Left lung (tissue), 10 donors: ENCODE results near the gene LRRC3B. TPM values are rescaled to one million over a fixed set of nuclear protein-coding genes. Genes with fewer than 3 reads are reported as not detected.

Source experiments
- ATAC-seq: fragments of 200-7000 bp; cut with Tn5 transposase; one replicate; pipeline ENCODE4 v1.9.1; 2020; ENCODE audit warnings: moderate library complexity
- DNase-seq, 4 donors: peaks; one replicate each; pipeline ENCODE4 v3.0.0-alpha.2; 2013 to 2020
- H3K27ac ChIP-seq, 2 donors: fragments of 200-600 bp; sonication (generic) in 1 of 2; one replicate each; pipeline versions ENCODE4 v1.5.0 to v1.8.0; 2020 to 2021
- H3K27me3 ChIP-seq, 2 donors: fragments of 200-600 bp; sonication (generic) in 1 of 2; one replicate each; pipeline versions ENCODE4 v1.5.0 to v1.8.0; 2020 to 2021
- H3K36me3 ChIP-seq, 2 donors: fragments of 200-600 bp; sonication (generic) in 1 of 2; one replicate each; pipeline versions ENCODE4 v1.5.0 to v1.8.0; 2020 to 2021
- H3K4me1 ChIP-seq, 2 donors: fragments of 200-600 bp; one replicate each; pipeline ENCODE4 v1.8.0; 2021
- H3K4me3 ChIP-seq, 2 donors: fragments of 200-600 bp; sonication (generic) in 1 of 2; one replicate each; pipeline versions ENCODE4 v1.5.0 to v1.8.0; 2020 to 2021; ENCODE audit warnings: mild to moderate bottlenecking in 1 of 2
- H3K9me3 ChIP-seq, 2 donors: fragments of 200-600 bp; sonication (generic) in 1 of 2; one replicate each; pipeline versions ENCODE4 v1.5.0 to v1.8.0; 2020 to 2021
- intact Hi-C, 2 donors: fragments of 100-400 bp; cut with DNase I; formaldehyde crosslinking; loops; one replicate each; pipeline versions ENCODE4 v1.11.2 to v1.14.2; 2022
- polyA plus RNA-seq, 6 donors: library from polyadenylated mRNA; unstranded; fragments of 120-200 nt; gene quantifications; one replicate each; pipeline ENCODE4 v1.2.1, GENCODE V29; 2013; ENCODE audit not compliant: insufficient read length in 6 of 6
- total RNA-seq, 2 donors: library from RNA; stranded (reverse); fragmentation: NEBNext Ultra II Directional; extraction: Animal tissue kit (Norgen Biotek cat#: 25700); gene quantifications; one replicate each; pipeline ENCODE4 v1.2.1, GENCODE V29; 2021
- TF ChIP-seq, protein P1 (sequence below), 2 donors: fragments of 200-600 bp; sonication (generic) in 1 of 2; IDR thresholded peaks; one replicate each; pipeline versions ENCODE4 v1.5.0 to v1.8.0; 2021; ENCODE audit warnings: antibody characterized with exemption in 2 of 2
- donor health status: DM: no; HTN: yes; CAD: no.
- donor health status: DM: no; HTN: no; CAD: no.

Gene LRRC3B
- total and polyA plus RNA-seq, 8 donors: 3.0 to 4.9 (median 4.3) TPM; not detected in 2

DNA sequence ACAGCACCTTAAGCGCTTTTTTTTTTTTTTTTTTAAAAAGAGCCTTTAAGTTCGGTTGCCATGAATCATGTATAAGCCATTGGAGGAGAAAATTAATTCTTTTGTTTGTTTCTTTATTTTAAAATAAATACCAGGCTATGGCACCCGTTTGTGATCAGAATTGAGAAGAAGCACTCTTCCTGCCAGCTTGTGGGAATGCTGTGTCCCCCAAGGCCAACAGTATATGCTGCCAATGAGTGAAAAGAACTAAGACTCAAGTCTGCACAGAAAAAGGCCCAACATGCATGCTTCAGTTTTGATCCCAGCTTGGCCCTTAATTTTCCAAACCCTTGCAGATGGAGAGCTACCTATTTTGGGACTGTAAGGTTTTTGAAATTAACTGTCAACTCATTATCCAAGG lies 90.5 kb downstream of the LRRC3B start:
- no peak for ATAC-seq
- no peak overlapping the region for H3K27ac ChIP-seq
- H3K9me3 ChIP-seq: no peaks in the 10 kb centered on the region
- no peak overlapping the region for H3K4me3 ChIP-seq
- no peaks in the 10 kb centered on the region for H3K27me3 ChIP-seq
- DNase-seq: no peak
- TF ChIP-seq, protein P1, sequence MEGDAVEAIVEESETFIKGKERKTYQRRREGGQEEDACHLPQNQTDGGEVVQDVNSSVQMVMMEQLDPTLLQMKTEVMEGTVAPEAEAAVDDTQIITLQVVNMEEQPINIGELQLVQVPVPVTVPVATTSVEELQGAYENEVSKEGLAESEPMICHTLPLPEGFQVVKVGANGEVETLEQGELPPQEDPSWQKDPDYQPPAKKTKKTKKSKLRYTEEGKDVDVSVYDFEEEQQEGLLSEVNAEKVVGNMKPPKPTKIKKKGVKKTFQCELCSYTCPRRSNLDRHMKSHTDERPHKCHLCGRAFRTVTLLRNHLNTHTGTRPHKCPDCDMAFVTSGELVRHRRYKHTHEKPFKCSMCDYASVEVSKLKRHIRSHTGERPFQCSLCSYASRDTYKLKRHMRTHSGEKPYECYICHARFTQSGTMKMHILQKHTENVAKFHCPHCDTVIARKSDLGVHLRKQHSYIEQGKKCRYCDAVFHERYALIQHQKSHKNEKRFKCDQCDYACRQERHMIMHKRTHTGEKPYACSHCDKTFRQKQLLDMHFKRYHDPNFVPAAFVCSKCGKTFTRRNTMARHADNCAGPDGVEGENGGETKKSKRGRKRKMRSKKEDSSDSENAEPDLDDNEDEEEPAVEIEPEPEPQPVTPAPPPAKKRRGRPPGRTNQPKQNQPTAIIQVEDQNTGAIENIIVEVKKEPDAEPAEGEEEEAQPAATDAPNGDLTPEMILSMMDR (IDR thresholded peaks at IDR 0.05): no peak
- intact Hi-C loops: no loop called here
- no peaks in the 10 kb centered on the region for H3K36me3 ChIP-seq
- H3K4me1 ChIP-seq: no peaks in the 10 kb centered on the region

DNA sequence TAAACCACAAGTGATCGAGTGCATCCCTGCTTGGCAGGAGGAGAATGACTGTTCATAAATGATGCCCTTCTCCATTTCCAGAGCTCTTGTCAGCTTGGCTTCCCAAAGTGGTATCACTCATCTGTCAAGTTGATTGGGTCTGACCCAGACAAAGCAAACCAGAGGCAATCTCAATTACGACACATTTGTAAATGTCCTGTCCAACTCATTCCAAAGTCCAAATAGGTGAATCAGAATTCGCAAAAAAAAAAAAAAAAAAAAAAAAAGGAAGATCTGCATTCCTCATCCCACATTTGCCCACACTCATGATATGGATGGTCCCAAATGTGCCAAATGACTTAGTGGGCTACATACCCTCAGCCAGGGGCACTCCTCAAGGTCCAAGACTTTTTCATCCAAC lies 91.9 kb downstream of the LRRC3B start:
- Histone ChIP-seq H3K27me3 (no peaks in the 10 kb centered on the region), H3K9me3 (no peaks in the 10 kb centered on the region), H3K36me3 (no peaks in the 10 kb centered on the region), H3K4me3 (no peak overlapping the region), H3K27ac (no peak overlapping the region), H3K4me1 (no peaks in the 10 kb centered on the region)
- no peak for DNase-seq
- no peak for ATAC-seq
- TF ChIP-seq, protein P1 (IDR thresholded peaks at IDR 0.05): no peak
- intact Hi-C loops: no loop called here

DNA sequence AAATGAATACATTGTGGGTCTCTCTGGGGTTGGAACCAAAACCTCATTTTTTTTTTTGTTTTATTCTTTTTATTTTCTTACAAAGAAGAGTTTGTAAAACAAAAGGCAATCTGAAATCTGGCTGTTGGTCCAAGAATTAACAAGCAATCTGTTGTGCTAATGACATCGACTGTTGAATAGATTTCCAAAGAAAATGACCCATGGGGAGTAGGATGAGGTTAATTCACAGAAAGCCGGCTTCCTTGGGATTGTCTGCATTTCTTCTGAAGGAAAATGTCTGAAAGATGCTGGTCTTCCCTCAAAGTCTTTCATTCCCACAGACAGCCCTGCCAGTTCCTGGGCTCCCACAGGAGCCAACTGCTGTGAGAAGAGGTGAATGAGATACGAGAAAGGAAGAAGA lies 92.9 kb downstream of the LRRC3B start:
- no peaks in the 10 kb centered on the region for H3K4me1 ChIP-seq
- no peak overlapping the region for H3K27ac ChIP-seq
- TF ChIP-seq, protein P1 (IDR thresholded peaks at IDR 0.05): no peak
- intact Hi-C loops: no loop called here
- no peaks in the 10 kb centered on the region for H3K9me3 ChIP-seq
- DNase-seq (no peak), ATAC-seq (no peak)
- H3K4me3 ChIP-seq: no peak overlapping the region
- no peaks in the 10 kb centered on the region for H3K27me3 ChIP-seq
- H3K36me3 ChIP-seq: no peaks in the 10 kb centered on the region

DNA sequence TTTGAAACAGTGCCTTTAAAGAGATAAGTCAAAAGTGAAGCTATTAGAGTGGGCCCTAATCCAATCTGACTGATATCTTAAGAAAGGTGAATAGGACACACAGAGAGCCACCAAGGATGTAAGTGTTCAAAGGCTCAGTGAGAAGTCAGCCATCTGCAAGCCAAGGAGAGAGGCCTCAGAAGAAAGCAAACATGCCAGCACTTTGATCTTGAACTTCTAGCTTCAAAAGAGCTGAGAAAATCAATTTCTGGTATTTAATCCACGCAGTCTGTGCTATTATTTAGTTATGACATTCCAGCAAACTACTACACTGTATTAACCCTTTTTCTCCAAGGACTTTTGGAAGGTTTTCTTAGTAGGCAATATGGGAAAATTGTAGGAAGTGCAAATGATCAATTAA lies 95.7 kb downstream of the LRRC3B start:
- H3K36me3 ChIP-seq: no peaks in the 10 kb centered on the region
- no peaks in the 10 kb centered on the region for H3K27me3 ChIP-seq
- H3K9me3 ChIP-seq: no peaks in the 10 kb centered on the region
- TF ChIP-seq, protein P1 (IDR thresholded peaks at IDR 0.05): no peak
- no peak overlapping the region for H3K27ac ChIP-seq
- no peak overlapping the region for H3K4me3 ChIP-seq
- ATAC-seq: no peak
- H3K4me1 ChIP-seq: no peaks in the 10 kb centered on the region
- DNase-seq: peak in 1 of 4 donors; percentile 19
- intact Hi-C loops: no loop called here

DNA sequence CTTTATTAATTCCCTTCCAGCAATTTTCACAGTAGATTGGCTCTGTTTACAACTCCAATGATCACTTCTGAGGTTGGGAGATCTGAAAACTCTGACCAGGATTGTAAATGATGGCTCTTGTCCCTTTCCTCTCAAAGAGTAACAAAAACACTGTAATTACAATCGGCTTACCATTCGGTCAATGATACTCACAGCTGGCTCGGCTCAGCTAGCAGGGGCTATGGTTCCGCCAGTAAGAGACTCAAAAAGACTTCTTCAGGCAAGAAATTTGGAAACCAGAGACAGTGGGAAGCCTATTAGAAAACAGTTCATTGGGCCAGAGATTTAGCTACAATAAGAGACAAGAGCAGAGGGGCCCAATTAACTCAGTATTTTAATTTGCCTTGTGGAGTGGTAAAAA lies 96.6 kb downstream of the LRRC3B start:
- peak in 2 of 4 donors; percentile 83 to 84 for DNase-seq
- Histone ChIP-seq H3K4me1 (no peaks in the 10 kb centered on the region), H3K36me3 (no peaks in the 10 kb centered on the region), H3K27me3 (no peaks in the 10 kb centered on the region), H3K9me3 (no peaks in the 10 kb centered on the region), H3K27ac (no peak overlapping the region), H3K4me3 (no peak overlapping the region)
- TF ChIP-seq, protein P1 (IDR thresholded peaks at IDR 0.05): no peak
- intact Hi-C loops: no loop called here
- ATAC-seq: no peak
